Colonic mucosa (tissue), 4 donors: Measurements from ENCODE around the gene ITCH. TPM values are rescaled to one million over a fixed set of nuclear protein-coding genes. Genes with fewer than 3 reads are reported as not detected.
A peak's percentile ranks its signal among the peaks of the same experiment; 100 is the strongest.
"Not testable (repeated sequence)": the region's sequence is repeated elsewhere in the genome, so short reads cannot be mapped to it uniquely, and the experiment has no call there.

Experiments
- DNase-seq: peaks from one replicate; pipeline ENCODE4 v3.0.0-alpha.2; 2020
- H3K27ac ChIP-seq: fragments of 200-600 bp; one replicate; pipeline ENCODE4 v1.8.0; 2021
- H3K27me3 ChIP-seq: fragments of 200-600 bp; one replicate; pipeline ENCODE4 v1.8.0; 2021
- H3K36me3 ChIP-seq: fragments of 200-600 bp; one replicate; pipeline ENCODE4 v1.8.0; 2021
- H3K4me1 ChIP-seq: fragments of 200-600 bp; one replicate; pipeline ENCODE4 v1.8.0; 2021; ENCODE audit warnings: mild to moderate bottlenecking
- H3K4me3 ChIP-seq: fragments of 200-600 bp; one replicate; pipeline ENCODE4 v1.8.0; 2021
- H3K9ac ChIP-seq, 2 donors: one replicate each; pipeline ENCODE4 v1.7.0; 2013; ENCODE audit warnings: control low read depth in 2 of 2, low read depth in 2 of 2, low read length in 2 of 2
- H3K9me3 ChIP-seq: fragments of 200-600 bp; one replicate; pipeline ENCODE4 v1.8.0; 2021
- intact Hi-C: fragments of 100-400 bp; cut with DNase I; formaldehyde crosslinking; loops from one replicate; pipeline ENCODE4 v1.14.1; 2022
- total RNA-seq, 2 donors: library from RNA; stranded (reverse); fragmentation: NEBNext Ultra II Directional in 1 of 2; extraction: Animal tissue kit (Norgen Biotek cat#: 25700) in 1 of 2; gene quantifications; one replicate each; pipeline ENCODE4 v1.2.1, GENCODE V29; 2021
- TF ChIP-seq, protein P1 (sequence below): fragments of 200-600 bp; IDR thresholded peaks from one replicate; pipeline ENCODE4 v1.8.0; 2022; ENCODE audit warnings: antibody characterized with exemption, mild to moderate bottlenecking
- donor health status: healthy.
- donor health status: DM: no; HTN: no; CAD: no.
- donor health status: DM: no; HTN: no; CAD: no.

ITCH gene
- total RNA-seq, 2 donors from 2014 or later, result 50.0 to 71.4 TPM

- DNase-seq, result no peak
- Histone ChIP-seq H3K4me3 (no peak overlapping the region), H3K36me3 (no peaks in the 10 kb centered on the region), H3K9me3 (no peaks in the 10 kb centered on the region), H3K27ac (no peak overlapping the region), H3K4me1 (peaks cover 7% of the 10 kb centered on the region), H3K27me3 (no peaks in the 10 kb centered on the region), H3K9ac (no peak overlapping the region)
- intact Hi-C loops, result no loop called here
- TF ChIP-seq, protein P1, sequence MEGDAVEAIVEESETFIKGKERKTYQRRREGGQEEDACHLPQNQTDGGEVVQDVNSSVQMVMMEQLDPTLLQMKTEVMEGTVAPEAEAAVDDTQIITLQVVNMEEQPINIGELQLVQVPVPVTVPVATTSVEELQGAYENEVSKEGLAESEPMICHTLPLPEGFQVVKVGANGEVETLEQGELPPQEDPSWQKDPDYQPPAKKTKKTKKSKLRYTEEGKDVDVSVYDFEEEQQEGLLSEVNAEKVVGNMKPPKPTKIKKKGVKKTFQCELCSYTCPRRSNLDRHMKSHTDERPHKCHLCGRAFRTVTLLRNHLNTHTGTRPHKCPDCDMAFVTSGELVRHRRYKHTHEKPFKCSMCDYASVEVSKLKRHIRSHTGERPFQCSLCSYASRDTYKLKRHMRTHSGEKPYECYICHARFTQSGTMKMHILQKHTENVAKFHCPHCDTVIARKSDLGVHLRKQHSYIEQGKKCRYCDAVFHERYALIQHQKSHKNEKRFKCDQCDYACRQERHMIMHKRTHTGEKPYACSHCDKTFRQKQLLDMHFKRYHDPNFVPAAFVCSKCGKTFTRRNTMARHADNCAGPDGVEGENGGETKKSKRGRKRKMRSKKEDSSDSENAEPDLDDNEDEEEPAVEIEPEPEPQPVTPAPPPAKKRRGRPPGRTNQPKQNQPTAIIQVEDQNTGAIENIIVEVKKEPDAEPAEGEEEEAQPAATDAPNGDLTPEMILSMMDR, result no peak
These were observed 47.3 kb downstream of the ITCH start for GRCh38 chr20:34410336-34410735.

GRCh38 chr20:34412453-34412852 lies 49.4 kb downstream of the ITCH start:
- Histone ChIP-seq H3K27me3 (no peaks in the 10 kb centered on the region), H3K36me3 (no peaks in the 10 kb centered on the region), H3K27ac (no peak overlapping the region), H3K9ac (no peak overlapping the region), H3K4me1 (peaks cover 10% of the 10 kb centered on the region), H3K9me3 (no peaks in the 10 kb centered on the region), H3K4me3 (no peak overlapping the region)
- intact Hi-C loops, result no loop called here
- DNase-seq, result no peak
- TF ChIP-seq, protein P1, result no peak

- Histone ChIP-seq H3K4me1 (peaks cover 10% of the 10 kb centered on the region), H3K27ac (peak overlapping the region; percentile 66), H3K9ac (peak overlapping the region in 1 of 2 donors; percentile 12)
- DNase-seq, H3K4me3 ChIP-seq, H3K27me3 ChIP-seq, H3K36me3 ChIP-seq, H3K9me3 ChIP-seq, intact Hi-C loops: not testable (repeated sequence)
These were observed 51.5 kb downstream of the ITCH start for GRCh38 chr20:34414525-34414924.

DNA sequence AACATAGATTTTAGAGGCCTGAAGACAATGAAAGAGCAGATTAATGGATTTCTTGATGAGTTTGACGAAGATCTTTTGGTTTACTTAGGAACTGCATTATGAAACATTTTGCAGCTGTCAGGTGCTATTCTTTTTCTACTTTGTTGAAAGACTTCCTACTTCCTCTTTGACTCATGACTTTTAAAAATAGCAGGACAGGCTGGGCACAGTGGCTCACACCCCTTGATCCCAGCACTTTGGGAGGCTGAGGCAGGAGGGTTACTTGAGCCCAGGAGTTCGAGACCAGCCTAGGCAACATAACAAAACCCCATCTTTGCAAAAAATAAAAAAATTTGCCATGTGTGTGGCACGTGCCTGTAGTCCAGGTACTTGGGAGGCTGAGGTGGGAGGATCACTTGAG lies 52.0 kb downstream of the ITCH start:
- Histone ChIP-seq H3K27me3 (no peaks in the 10 kb centered on the region), H3K4me1 (peaks cover 10% of the 10 kb centered on the region), H3K9ac (peak overlapping the region in 1 of 2 donors; percentile 12), H3K9me3 (no peaks in the 10 kb centered on the region), H3K4me3 (no peak overlapping the region), H3K27ac (peak overlapping the region; percentile 66), H3K36me3 (no peaks in the 10 kb centered on the region)
- TF ChIP-seq, protein P1, result no peak
- intact Hi-C loops, result no loop called here
- DNase-seq, result no peak

- H3K27me3 ChIP-seq, result no peaks in the 10 kb centered on the region
- no peaks in the 10 kb centered on the region for H3K9me3 ChIP-seq
- no peak for DNase-seq
- no peak overlapping the region for H3K27ac ChIP-seq
- peaks cover 4% of the 10 kb centered on the region for H3K36me3 ChIP-seq
- TF ChIP-seq, protein P1, result no peak
- no peak overlapping the region for H3K4me3 ChIP-seq
- H3K9ac ChIP-seq, result no peak overlapping the region
- H3K4me1 ChIP-seq, result peaks cover 4% of the 10 kb centered on the region
- intact Hi-C loops, result no loop called here
These were observed 57.1 kb downstream of the ITCH start for GRCh38 chr20:34420146-34420545.

GRCh38 chr20:34420975-34421374 lies 57.9 kb downstream of the ITCH start:
- H3K9ac ChIP-seq, result no peak overlapping the region
- intact Hi-C loops, result no loop called here
- TF ChIP-seq, protein P1, result no peak
- no peaks in the 10 kb centered on the region for H3K9me3 ChIP-seq
- H3K36me3 ChIP-seq, result peaks cover 4% of the 10 kb centered on the region
- H3K27me3 ChIP-seq, result no peaks in the 10 kb centered on the region
- peaks cover under 1% of the 10 kb centered on the region for H3K4me1 ChIP-seq
- no peak overlapping the region for H3K27ac ChIP-seq
- no peak overlapping the region for H3K4me3 ChIP-seq
- DNase-seq, result no peak
